Activated B cell treated with CpG ODN at 0.5 μM for 24 hours (primary cell): Measurements from ENCODE around the gene PTPRJ. TPM values are rescaled to one million over a fixed set of nuclear protein-coding genes. Genes with fewer than 3 reads are reported as not detected.

Source experiments
- ATAC-seq: fragments of 200-7000 bp; cut with Tn5 transposase; one replicate; pipeline ENCODE4 v1.10.0; 2021; ENCODE audit warnings: low read depth, mild to moderate bottlenecking, moderate library complexity
- CTCF ChIA-PET: fragments of 350-600 bp; sonication (Branson Sonifier 250); formaldehyde crosslinking; loops from one replicate; lab custom pipeline; 2021; ENCODE audit warnings: antibody characterized with exemption; lab: Charles Lee
- POLR2A ChIA-PET: fragments of 350-600 bp; sonication (Branson Sonifier 250); formaldehyde crosslinking; loops from one replicate; lab custom pipeline; 2021; ENCODE audit warnings: antibody characterized with exemption; lab: Charles Lee
- DNase-seq: peaks from one replicate; pipeline ENCODE4 v3.0.0; 2022
- H3K27ac Mint-ChIP-seq: one replicate; pipeline ENCODE4 v1.8.0; 2020; ENCODE audit warnings: mixed read lengths
- H3K27me3 Mint-ChIP-seq: one replicate; pipeline ENCODE4 v1.8.0; 2021; ENCODE audit warnings: mixed read lengths
- H3K36me3 Mint-ChIP-seq: one replicate; pipeline ENCODE4 v1.8.0; 2021; ENCODE audit warnings: low read depth, mixed read lengths
- H3K4me1 Mint-ChIP-seq: one replicate; pipeline ENCODE4 v1.8.0; 2021; ENCODE audit warnings: mixed read lengths
- H3K4me3 Mint-ChIP-seq: one replicate; pipeline ENCODE4 v1.8.0; 2020; ENCODE audit warnings: mild to moderate bottlenecking, mixed read lengths
- H3K9me3 Mint-ChIP-seq: one replicate; pipeline ENCODE4 v1.8.0; 2020; ENCODE audit warnings: mixed read lengths
- CTCF ChIP-seq: fragments of 200-600 bp; IDR thresholded peaks from one replicate; pipeline ENCODE4 v1.8.0; 2022; ENCODE audit warnings: antibody characterized with exemption, mild to moderate bottlenecking
- intact Hi-C: fragments of 100-400 bp; cut with micrococcal nuclease; formaldehyde crosslinking; loops from one replicate; pipeline ENCODE4 v1.15.1; 2024
- total RNA-seq: library from RNA; stranded (reverse); gene quantifications from 2 replicates; pipeline ENCODE4 v1.2.3, GENCODE V29; 2022

The PTPRJ gene
- total RNA-seq, 1 donor from 2014 or later = 19.2 TPM

GRCh38 chr11:48093795-48094642 is 113.7 kb downstream of the PTPRJ start:
- Mint-ChIP-seq H3K4me1 (peaks cover 38% of the 10 kb centered on the region), H3K27ac (peak overlapping the region; percentile 6), H3K9me3 (no peaks in the 10 kb centered on the region), H3K27me3 (no peaks in the 10 kb centered on the region), H3K4me3 (no peak overlapping the region), H3K36me3 (no peaks in the 10 kb centered on the region)
- DNase-seq (no peak), ATAC-seq (peak; percentile 42)
- ChIA-PET POLR2A (interaction anchor here (0.7 to 1.0 kb wide), 3 partner anchors 12 to 232 kb away, joined by 3 to 4 read pairs (median 3); no protein-coding TSS in a partner anchor), CTCF (interaction anchor here (0.9 to 1.6 kb wide), 2 partner anchors 12 to 14 kb away, joined by 3 read pairs; no protein-coding TSS in a partner anchor)
- intact Hi-C loops = no loop called here
- no peak for TF ChIP-seq CTCF

- DNase-seq = no peak
- Mint-ChIP-seq H3K27ac (peak overlapping the region; percentile 6), H3K36me3 (no peaks in the 10 kb centered on the region), H3K9me3 (no peaks in the 10 kb centered on the region), H3K27me3 (no peaks in the 10 kb centered on the region), H3K4me3 (no peak overlapping the region), H3K4me1 (peaks cover 38% of the 10 kb centered on the region)
- TF ChIP-seq CTCF = no peak
- ChIA-PET CTCF (no interaction called here), POLR2A (interaction anchor here (1.0 kb wide), 2 partner anchors 11 to 233 kb away, joined by 3 to 4 read pairs; no protein-coding TSS in a partner anchor)
- no peak for ATAC-seq
- intact Hi-C loops = no loop called here
These were observed 114.4 kb downstream of the PTPRJ start for GRCh38 chr11:48094643-48095339.

GRCh38 chr11:48095779-48096470 is 115.6 kb downstream of the PTPRJ start:
- CTCF ChIA-PET = no interaction called here
- POLR2A ChIA-PET = interaction anchor here (0.5 kb wide), 1 partner anchor 10 kb away, joined by 4 read pairs; no protein-coding TSS in a partner anchor
- intact Hi-C loops = no loop called here
- Mint-ChIP-seq H3K9me3 (no peaks in the 10 kb centered on the region), H3K36me3 (no peaks in the 10 kb centered on the region), H3K27ac (no peak overlapping the region), H3K27me3 (no peaks in the 10 kb centered on the region), H3K4me1 (peaks cover 33% of the 10 kb centered on the region), H3K4me3 (no peak overlapping the region)
- TF ChIP-seq CTCF = no peak
- ATAC-seq (no peak), DNase-seq (no peak)

- ChIA-PET CTCF (interaction anchor here (0.9 to 1.0 kb wide), 2 partner anchors 9 to 11 kb away, joined by 3 read pairs; no protein-coding TSS in a partner anchor), POLR2A (interaction anchor here (1.2 kb wide), 1 partner anchor 11 kb away, joined by 4 read pairs; no protein-coding TSS in a partner anchor)
- no peak overlapping the region for H3K4me3 Mint-ChIP-seq
- DNase-seq (no peak), ATAC-seq (no peak)
- H3K27ac Mint-ChIP-seq = no peak overlapping the region
- peaks cover 37% of the 10 kb centered on the region for H3K4me1 Mint-ChIP-seq
- H3K36me3 Mint-ChIP-seq = no peaks in the 10 kb centered on the region
- TF ChIP-seq CTCF = no peak
- no peaks in the 10 kb centered on the region for H3K9me3 Mint-ChIP-seq
- intact Hi-C loops = no loop called here
- no peaks in the 10 kb centered on the region for H3K27me3 Mint-ChIP-seq
These were observed 116.5 kb downstream of the PTPRJ start for GRCh38 chr11:48096588-48097525.
